OCI-LY3 (cell line): ENCODE results near the gene REM1.
"Not testable (repeated sequence)": the region's sequence is repeated elsewhere in the genome, so short reads cannot be mapped to it uniquely, and the experiment has no call there.

ENCODE experiments used
- CTCF ChIP-seq: fragments of 200-600, 300-600 bp; sonication (generic); IDR thresholded peaks from 2 replicates; pipeline ENCODE4 v1.5.1; 2014; ENCODE audit warnings: antibody characterized with exemption, low read length, low read depth
- EZH2phosphoT487 ChIP-seq: fragments of 200-600 bp; shearing (Covaris generic); IDR thresholded peaks from 2 replicates; pipeline ENCODE4 v1.6.1; 2018; ENCODE audit warnings: antibody characterized with exemption, mixed run types, low read depth

GRCh38 chr20:31502884-31503673, 28.0 kb downstream of the REM1 start:
- peak; percentile 95 for TF ChIP-seq CTCF
- TF ChIP-seq EZH2phosphoT487 = not testable (repeated sequence)
